ENCODE results near the gene NPEPPS.
"Not testable (repeated sequence)": the region's sequence is repeated elsewhere in the genome, so short reads cannot be mapped to it uniquely, and the experiment has no call there.

DNA sequence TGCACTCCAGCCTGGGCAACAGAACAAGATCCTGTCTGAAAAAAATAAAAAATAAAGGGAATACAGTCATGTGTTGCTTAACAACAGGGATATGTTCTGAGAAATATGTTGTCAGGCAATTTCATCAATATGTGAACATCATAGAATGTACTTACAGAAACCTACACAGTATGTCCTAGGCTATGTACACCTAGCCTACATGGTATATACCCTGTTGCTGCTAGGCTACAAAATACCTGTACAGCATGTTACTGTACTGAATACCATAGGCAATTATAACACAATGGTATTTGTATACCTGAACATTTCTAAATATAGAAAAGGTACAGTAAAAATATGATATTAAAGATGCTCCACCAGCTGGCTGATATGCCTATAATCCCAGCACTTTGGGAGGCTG lies 62.6 kb downstream of the NPEPPS start:
- TF ChIP-seq, protein P1, sequence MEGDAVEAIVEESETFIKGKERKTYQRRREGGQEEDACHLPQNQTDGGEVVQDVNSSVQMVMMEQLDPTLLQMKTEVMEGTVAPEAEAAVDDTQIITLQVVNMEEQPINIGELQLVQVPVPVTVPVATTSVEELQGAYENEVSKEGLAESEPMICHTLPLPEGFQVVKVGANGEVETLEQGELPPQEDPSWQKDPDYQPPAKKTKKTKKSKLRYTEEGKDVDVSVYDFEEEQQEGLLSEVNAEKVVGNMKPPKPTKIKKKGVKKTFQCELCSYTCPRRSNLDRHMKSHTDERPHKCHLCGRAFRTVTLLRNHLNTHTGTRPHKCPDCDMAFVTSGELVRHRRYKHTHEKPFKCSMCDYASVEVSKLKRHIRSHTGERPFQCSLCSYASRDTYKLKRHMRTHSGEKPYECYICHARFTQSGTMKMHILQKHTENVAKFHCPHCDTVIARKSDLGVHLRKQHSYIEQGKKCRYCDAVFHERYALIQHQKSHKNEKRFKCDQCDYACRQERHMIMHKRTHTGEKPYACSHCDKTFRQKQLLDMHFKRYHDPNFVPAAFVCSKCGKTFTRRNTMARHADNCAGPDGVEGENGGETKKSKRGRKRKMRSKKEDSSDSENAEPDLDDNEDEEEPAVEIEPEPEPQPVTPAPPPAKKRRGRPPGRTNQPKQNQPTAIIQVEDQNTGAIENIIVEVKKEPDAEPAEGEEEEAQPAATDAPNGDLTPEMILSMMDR (IDR thresholded peaks at IDR 0.05): not testable (repeated sequence)
- TF ChIP-seq POLR2AphosphoS5 (IDR thresholded peaks at IDR 0.05); EP300 (IDR thresholded peaks at IDR 0.05; ENCODE audit: low read depth); POLR2A (IDR thresholded peaks at IDR 0.05): not testable (repeated sequence)
